ENCODE measurements around the gene PAK6. TPM values are rescaled to one million over a fixed set of nuclear protein-coding genes. Genes with fewer than 3 reads are reported as not detected.

Gene PAK6
- polyA plus RNA-seq, 12 donors, result 0.15 to 8.2 (median 0.51) TPM; not detected in 2

DNA sequence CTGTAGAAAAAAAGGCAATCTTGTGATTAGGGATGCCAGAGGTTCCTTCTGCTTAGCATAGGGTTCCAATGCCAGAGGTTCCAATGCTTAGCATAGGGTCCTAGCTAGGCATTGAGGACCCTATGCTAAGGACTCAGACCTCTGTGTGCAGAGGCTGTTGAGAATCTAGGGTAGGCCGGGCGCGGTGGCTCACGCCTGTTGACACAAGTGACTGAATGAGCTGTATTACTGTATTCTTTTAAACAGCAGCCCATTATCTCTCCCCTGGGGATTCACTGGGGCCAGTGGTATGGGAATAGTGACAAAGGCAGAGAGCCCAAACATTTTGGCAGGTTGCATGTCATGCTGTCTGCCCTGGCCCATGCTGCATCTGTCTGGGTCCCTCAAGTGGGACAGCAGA lies 16.2 kb downstream of the PAK6 start:
- DNase-seq, result no peak

- no peak for DNase-seq
These were observed 17.9 kb downstream of the PAK6 start for GRCh38 chr15:40256638-40257235.

GRCh38 chr15:40257656-40258450 lies 19.0 kb downstream of the PAK6 start:
- no peak for DNase-seq

GRCh38 chr15:40258544-40258943 lies 19.7 kb downstream of the PAK6 start:
- no peak for DNase-seq

GRCh38 chr15:40259021-40259420 lies 20.2 kb downstream of the PAK6 start:
- DNase-seq, result no peak

DNA sequence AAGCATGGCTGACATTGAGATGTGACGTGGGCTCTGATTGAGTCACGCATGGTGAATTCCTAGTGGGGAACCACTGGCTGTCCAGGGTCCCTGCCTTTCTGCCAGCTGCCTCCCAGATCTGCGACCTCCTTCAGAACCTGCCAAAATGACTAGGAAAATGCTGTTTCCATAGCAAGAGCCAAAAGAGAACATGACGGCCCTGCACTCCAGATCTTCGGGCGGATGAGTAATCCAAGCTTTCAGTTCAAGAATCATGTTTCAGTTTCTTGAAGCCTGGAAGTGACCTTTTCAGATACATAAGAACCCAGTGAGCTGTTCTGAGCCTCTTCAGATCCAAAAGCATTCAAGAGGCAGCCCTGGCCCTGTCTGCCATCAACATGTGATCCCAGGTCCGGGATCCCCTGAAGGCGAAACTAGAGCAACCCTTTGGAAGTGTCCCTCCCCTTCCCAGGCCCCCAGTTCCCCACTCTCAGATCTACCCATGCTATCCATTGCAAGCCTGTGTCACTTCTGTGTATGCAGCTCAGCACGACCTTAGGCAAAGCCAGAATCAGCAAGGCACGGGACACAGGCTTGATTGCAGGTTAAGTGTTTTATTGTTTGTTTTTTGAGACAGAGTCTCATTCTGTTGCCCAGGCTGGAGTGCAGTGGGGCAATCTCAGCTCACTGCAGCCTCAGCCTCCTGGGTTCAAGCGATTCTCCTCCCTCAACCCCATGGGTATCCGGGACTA lies 24.3 kb downstream of the PAK6 start:
- DNase-seq, result no peak

DNA sequence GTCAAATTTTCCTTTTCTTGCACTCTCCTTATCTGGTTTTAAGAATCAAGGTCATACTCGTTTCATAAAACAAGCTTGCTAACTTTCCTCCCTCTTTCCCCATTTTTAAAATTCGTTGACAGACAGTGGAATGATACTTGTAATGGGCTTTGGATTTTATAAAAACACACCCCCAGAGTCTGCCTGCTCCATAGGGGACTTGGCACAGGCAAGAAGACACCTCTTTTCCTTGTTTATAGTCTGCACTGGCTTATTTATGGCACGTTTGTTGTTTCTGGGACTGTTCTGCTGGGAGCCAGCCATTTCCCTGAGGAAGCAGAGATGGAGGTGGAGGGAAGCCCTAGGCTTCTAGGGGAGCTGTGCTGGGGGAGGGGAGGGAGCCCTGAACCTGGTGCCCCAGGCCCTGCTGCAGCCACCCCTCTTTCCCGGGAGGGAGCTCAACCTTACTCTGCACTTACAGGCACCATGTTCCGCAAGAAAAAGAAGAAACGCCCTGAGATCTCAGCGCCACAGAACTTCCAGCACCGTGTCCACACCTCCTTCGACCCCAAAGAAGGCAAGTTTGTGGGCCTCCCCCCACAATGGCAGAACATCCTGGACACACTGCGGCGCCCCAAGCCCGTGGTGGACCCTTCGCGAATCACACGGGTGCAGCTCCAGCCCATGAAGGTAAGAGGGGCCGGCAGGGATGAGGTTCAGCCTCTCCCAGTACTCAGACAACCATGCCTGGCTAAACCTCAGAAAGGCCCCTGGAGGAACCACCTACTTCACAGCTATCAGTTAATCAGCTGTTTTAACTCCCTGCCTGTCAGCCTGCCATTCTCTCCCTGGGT lies 25.7 kb downstream of the PAK6 start:
- no peak for DNase-seq

GRCh38 chr15:40265355-40265754 lies 26.5 kb downstream of the PAK6 start:
- no peak for DNase-seq

GRCh38 chr15:40265875-40266274 lies 27.0 kb downstream of the PAK6 start:
- no peak for DNase-seq

DNA sequence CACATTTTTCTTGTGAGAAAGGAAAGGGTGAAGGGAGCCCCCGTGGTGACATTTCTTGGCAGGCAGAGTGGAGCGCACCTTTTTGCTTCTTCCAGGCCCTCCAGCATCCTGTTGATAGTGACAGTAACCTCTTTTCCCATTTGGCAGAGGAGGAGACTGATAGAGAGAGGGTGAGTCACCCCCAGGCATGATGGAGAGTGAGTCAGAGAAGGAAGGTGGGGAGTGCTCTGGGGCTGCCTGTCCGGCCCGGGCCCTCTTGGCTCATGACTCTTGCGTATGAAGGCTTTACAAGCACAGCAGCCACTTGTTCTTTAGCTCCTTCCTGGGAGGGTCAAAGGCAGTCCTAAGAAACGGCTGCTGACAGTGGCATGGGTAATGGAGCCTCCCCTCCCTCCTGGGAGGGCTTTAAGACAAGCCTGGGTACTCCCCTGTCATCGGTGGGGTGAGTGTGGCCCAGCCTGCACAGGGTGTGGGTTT lies 28.0 kb downstream of the PAK6 start:
- no peak for DNase-seq

GRCh38 chr15:40267670-40268069 lies 28.8 kb downstream of the PAK6 start:
- no peak for DNase-seq

GRCh38 chr15:40269604-40270003 lies 30.7 kb downstream of the PAK6 start:
- no peak for DNase-seq

- DNase-seq, result no peak
These were observed 31.6 kb downstream of the PAK6 start for GRCh38 chr15:40270246-40270995.

- DNase-seq, result no peak
These were observed 33.0 kb downstream of the PAK6 start for GRCh38 chr15:40271685-40272484.

DNA sequence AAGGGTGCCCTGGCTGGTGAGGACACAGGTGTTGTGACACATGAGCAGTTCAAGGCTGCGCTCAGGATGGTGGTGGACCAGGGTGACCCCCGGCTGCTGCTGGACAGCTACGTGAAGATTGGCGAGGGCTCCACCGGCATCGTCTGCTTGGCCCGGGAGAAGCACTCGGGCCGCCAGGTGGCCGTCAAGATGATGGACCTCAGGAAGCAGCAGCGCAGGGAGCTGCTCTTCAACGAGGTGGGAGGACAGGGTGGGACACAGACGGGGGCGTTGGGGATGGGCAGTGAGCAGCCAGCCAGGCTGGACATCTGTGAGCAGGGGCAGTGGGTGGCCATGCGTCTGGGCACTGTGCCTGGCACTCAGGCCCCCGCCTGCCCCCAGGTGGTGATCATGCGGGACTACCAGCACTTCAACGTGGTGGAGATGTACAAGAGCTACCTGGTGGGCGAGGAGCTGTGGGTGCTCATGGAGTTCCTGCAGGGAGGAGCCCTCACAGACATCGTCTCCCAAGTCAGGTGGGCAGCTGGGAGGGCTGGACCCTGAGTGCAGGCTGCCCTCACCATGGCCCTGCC lies 33.7 kb downstream of the PAK6 start:
- DNase-seq, result no peak

- no peak for DNase-seq
These were observed 34.6 kb downstream of the PAK6 start for GRCh38 chr15:40273428-40273827.

DNA sequence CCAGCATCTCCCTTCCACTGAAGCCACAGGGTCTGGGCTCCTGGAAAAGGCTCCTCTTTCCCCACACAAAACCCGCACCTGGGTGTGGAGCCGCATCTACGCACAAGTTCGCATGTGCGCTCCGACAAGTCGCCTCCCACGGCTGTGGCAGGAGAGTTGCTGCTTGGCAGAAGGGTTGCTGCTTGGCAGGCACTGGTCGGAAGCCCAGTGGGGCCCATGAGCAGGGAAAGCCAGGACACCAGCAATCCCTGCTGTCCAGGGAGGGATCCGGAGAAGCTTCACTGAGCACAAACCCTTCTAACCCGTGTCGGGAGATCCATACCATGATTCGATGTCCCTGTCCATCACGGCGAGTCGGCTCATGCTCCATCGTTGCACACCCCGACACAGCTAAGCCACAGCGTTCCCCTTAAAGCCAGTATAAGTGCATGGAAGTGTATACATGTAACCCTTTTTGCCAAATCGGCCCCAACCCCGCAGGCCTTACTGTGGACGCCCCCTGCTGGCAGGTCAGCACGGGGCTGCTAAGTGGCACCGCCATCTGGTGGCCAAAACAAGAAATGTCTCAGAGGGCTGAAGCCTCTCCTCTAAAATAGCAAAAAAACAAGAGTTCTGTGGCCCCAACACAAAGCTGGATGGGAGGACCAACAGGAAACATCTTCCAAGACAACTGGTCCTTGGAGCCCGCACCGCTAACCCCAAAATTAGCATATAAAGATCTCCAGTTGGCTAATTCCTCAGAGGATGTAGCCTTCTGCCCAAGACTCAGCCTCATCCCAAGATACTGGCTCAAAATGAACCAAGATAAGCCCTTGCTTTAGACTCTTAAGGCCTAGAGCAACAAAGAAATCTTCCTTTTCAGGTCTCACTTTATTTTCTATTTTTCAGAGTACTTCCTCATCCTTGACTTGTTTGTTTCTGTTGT lies 35.7 kb downstream of the PAK6 start:
- DNase-seq, result peak; percentile 73

- no peak for DNase-seq
These were observed 36.7 kb downstream of the PAK6 start for GRCh38 chr15:40275523-40275922.

GRCh38 chr15:40275954-40276353 lies 37.1 kb downstream of the PAK6 start:
- DNase-seq, result no peak

All from muscle of arm (tissue), 12 donors.